ENCODE data around the gene S1PR5. TPM values are rescaled to one million over a fixed set of nuclear protein-coding genes. Genes with fewer than 3 reads are reported as not detected.

Gene S1PR5
- total RNA-seq, 1 experiment from 2014 or later, result 0.41 TPM

- Histone ChIP-seq H3K4me3 (ENCODE audit: low read depth, low read length, poor library complexity, severe bottlenecking) (no peak overlapping the region), H3K27ac (ENCODE audit: low read depth, low read length, poor library complexity, severe bottlenecking) (no peak overlapping the region), H3K9me3 (ENCODE audit: low read depth, low read length, poor library complexity, severe bottlenecking) (no peaks in the 10 kb centered on the region), H3K4me1 (ENCODE audit: insufficient read depth, low read length, poor library complexity, severe bottlenecking) (no peaks in the 10 kb centered on the region), H3K36me3 (ENCODE audit: insufficient read depth, low read length, poor library complexity, severe bottlenecking) (peaks cover 45% of the 10 kb centered on the region), H3K27me3 (replicated peaks; ENCODE audit: insufficient read depth, low read depth, low read length, poor library complexity) (no peaks in the 10 kb centered on the region)
- TF ChIP-seq CTCF (conservative IDR thresholded peaks at IDR 0.05; ENCODE audit: low read depth, low read length), result no peak
- TF ChIP-seq EZH2 (IDR thresholded peaks at IDR 0.05; ENCODE audit: borderline replicate concordance, low read depth, low read length, poor library complexity, severe bottlenecking), result no peak
- no TSS peak for BruUV-seq (replicated peaks)
- ChIA-PET POLR2A (ENCODE audit: low non-redundant PET) (no interaction called here), CTCF (interaction anchor here (0.7 kb wide), 1 partner anchor 80 kb away, joined by 4 read pairs; no protein-coding TSS in a partner anchor)
- no peak for DNase-seq (ENCODE audit: low spot score)
- intact Hi-C loops (cut with micrococcal nuclease; ENCODE audit: unreplicated experiment), result no loop called here
Measured at GRCh38 chr19:10486551-10486950, 30.7 kb downstream of the S1PR5 start.

- H3K4me3 ChIP-seq (ENCODE audit: low read depth, low read length, poor library complexity, severe bottlenecking), result no peak overlapping the region
- BruUV-seq (replicated peaks), result no TSS peak
- H3K27ac ChIP-seq (ENCODE audit: low read depth, low read length, poor library complexity, severe bottlenecking), result no peak overlapping the region
- CTCF ChIA-PET, result interaction anchor here (0.6 to 1.1 kb wide), 4 partner anchors 63 to 369 kb away, joined by 3 to 4 read pairs (median 3); no protein-coding TSS in a partner anchor
- peak; percentile 96 for DNase-seq (ENCODE audit: low spot score)
- POLR2A ChIA-PET (ENCODE audit: low non-redundant PET), result no interaction called here
- H3K9me3 ChIP-seq (ENCODE audit: low read depth, low read length, poor library complexity, severe bottlenecking), result no peaks in the 10 kb centered on the region
- no peaks in the 10 kb centered on the region for H3K36me3 ChIP-seq (ENCODE audit: insufficient read depth, low read length, poor library complexity, severe bottlenecking)
- peaks cover 11% of the 10 kb centered on the region for H3K4me1 ChIP-seq (ENCODE audit: insufficient read depth, low read length, poor library complexity, severe bottlenecking)
- intact Hi-C loops (cut with micrococcal nuclease; ENCODE audit: unreplicated experiment), result loop anchor here (5.0 kb wide), 1 partner anchor 218 kb away; no protein-coding TSS in a partner anchor
- TF ChIP-seq EZH2 (IDR thresholded peaks at IDR 0.05; ENCODE audit: borderline replicate concordance, low read depth, low read length, poor library complexity, severe bottlenecking) (no peak), CTCF (conservative IDR thresholded peaks at IDR 0.05; ENCODE audit: low read depth, low read length) (peak; percentile 67)
- H3K27me3 ChIP-seq (replicated peaks; ENCODE audit: insufficient read depth, low read depth, low read length, poor library complexity), result no peaks in the 10 kb centered on the region
Measured at GRCh38 chr19:10478903-10479384, 38.3 kb downstream of the S1PR5 start.

- no TSS peak for BruUV-seq (replicated peaks)
- Histone ChIP-seq H3K36me3 (ENCODE audit: insufficient read depth, low read length, poor library complexity, severe bottlenecking) (no peaks in the 10 kb centered on the region), H3K27me3 (replicated peaks; ENCODE audit: insufficient read depth, low read depth, low read length, poor library complexity) (no peaks in the 10 kb centered on the region), H3K4me3 (ENCODE audit: low read depth, low read length, poor library complexity, severe bottlenecking) (no peak overlapping the region), H3K9me3 (ENCODE audit: low read depth, low read length, poor library complexity, severe bottlenecking) (no peaks in the 10 kb centered on the region), H3K27ac (ENCODE audit: low read depth, low read length, poor library complexity, severe bottlenecking) (no peak overlapping the region), H3K4me1 (ENCODE audit: insufficient read depth, low read length, poor library complexity, severe bottlenecking) (peaks cover 11% of the 10 kb centered on the region)
- TF ChIP-seq EZH2 (IDR thresholded peaks at IDR 0.05; ENCODE audit: borderline replicate concordance, low read depth, low read length, poor library complexity, severe bottlenecking) (no peak), CTCF (conservative IDR thresholded peaks at IDR 0.05; ENCODE audit: low read depth, low read length) (no peak)
- ChIA-PET POLR2A (ENCODE audit: low non-redundant PET) (no interaction called here), CTCF (interaction anchor here (0.6 to 1.1 kb wide), 2 partner anchors 62 to 895 kb away, joined by 4 to 10 read pairs; no protein-coding TSS in a partner anchor)
- intact Hi-C loops (cut with micrococcal nuclease; ENCODE audit: unreplicated experiment), result loop anchor here (5.0 kb wide), 1 partner anchor 219 kb away; no protein-coding TSS in a partner anchor
- DNase-seq (ENCODE audit: low spot score), result peak; percentile 59
Measured at GRCh38 chr19:10478476-10478875, 38.8 kb downstream of the S1PR5 start.

Measured in A673 (cell line).